Vagina (tissue), 2 donors: ENCODE results near the gene PDXK.

ENCODE experiments used
- POLR2A ChIP-seq, 2 donors: fragments of 450-650 bp; IDR thresholded peaks; one replicate each; pipeline ENCODE4 v1.6.1; 2017; ENCODE audit warnings: antibody characterized with exemption in 2 of 2, mild to moderate bottlenecking in 2 of 2, moderate library complexity in 2 of 2
- POLR2AphosphoS5 ChIP-seq, 2 donors: sonication (generic); formaldehyde crosslinking; IDR thresholded peaks; one replicate each; pipeline ENCODE4 v1.9.0; 2017; ENCODE audit warnings: antibody characterized with exemption in 2 of 2, mild to moderate bottlenecking in 2 of 2, low read depth in 1 of 2; ENCODE audit not compliant: insufficient read depth in 1 of 2
- TF ChIP-seq, protein P1 (sequence below), 3 experiments: fragments of 450-650 bp in 2 of 3; fragments of 200-600 bp in 1 of 3; sonication (generic) in 1 of 3; IDR thresholded peaks; one replicate each; pipeline ENCODE4 v1.5.1; 2017 to 2019; ENCODE audit warnings: antibody characterized with exemption in 3 of 3, mild to moderate bottlenecking in 2 of 3, moderate library complexity in 2 of 3

DNA sequence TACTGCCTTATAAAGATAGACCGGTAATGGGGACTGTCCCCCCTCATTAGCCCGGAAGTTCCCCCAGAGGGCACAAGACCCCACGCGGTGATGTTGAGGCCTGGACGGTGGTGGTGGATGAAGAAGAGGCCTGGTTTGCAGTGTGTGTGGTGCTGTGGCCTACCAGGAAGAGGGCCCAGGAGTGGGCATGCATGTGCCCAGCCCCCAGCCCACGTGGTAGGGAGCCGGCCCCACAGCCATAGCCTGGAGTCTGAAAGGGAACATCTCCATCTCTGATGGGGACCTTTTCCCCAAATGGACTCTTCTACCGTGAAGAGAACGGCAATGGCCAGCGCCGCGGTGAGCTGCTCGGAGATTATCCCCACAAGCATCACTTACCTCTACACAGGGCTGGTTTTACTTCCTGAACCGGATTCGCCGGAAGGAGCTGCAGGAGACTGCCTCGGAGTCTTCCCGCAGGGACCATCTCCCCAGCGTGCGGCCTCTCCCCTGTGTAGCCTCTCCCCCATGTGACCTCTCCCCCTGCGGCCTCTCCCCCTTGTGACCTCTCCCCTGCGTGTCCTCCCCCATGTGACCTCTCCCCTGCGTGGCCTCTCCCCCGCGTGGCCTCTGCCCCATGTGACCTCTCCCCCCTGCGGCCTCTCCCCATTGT, 91.0 kb downstream of the PDXK start:
- TF ChIP-seq, protein P1, sequence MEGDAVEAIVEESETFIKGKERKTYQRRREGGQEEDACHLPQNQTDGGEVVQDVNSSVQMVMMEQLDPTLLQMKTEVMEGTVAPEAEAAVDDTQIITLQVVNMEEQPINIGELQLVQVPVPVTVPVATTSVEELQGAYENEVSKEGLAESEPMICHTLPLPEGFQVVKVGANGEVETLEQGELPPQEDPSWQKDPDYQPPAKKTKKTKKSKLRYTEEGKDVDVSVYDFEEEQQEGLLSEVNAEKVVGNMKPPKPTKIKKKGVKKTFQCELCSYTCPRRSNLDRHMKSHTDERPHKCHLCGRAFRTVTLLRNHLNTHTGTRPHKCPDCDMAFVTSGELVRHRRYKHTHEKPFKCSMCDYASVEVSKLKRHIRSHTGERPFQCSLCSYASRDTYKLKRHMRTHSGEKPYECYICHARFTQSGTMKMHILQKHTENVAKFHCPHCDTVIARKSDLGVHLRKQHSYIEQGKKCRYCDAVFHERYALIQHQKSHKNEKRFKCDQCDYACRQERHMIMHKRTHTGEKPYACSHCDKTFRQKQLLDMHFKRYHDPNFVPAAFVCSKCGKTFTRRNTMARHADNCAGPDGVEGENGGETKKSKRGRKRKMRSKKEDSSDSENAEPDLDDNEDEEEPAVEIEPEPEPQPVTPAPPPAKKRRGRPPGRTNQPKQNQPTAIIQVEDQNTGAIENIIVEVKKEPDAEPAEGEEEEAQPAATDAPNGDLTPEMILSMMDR (IDR thresholded peaks at IDR 0.05) = no peak
- TF ChIP-seq POLR2AphosphoS5 (IDR thresholded peaks at IDR 0.05; ENCODE audit: insufficient read depth in 1 of 2, low read depth in 1 of 2) = no peak
- no peak for TF ChIP-seq POLR2A (IDR thresholded peaks at IDR 0.05)
